GM19043 (cell line): ENCODE data around the gene NUDT6.

ENCODE experiments used
- ATAC-seq: cut with Tn5 transposase; IDR thresholded peaks from one replicate; pipeline ENCODE4 v1.9.1; 2021; ENCODE audit warnings: low read depth; ENCODE audit not compliant: unreplicated experiment

The NUDT6 gene

DNA sequence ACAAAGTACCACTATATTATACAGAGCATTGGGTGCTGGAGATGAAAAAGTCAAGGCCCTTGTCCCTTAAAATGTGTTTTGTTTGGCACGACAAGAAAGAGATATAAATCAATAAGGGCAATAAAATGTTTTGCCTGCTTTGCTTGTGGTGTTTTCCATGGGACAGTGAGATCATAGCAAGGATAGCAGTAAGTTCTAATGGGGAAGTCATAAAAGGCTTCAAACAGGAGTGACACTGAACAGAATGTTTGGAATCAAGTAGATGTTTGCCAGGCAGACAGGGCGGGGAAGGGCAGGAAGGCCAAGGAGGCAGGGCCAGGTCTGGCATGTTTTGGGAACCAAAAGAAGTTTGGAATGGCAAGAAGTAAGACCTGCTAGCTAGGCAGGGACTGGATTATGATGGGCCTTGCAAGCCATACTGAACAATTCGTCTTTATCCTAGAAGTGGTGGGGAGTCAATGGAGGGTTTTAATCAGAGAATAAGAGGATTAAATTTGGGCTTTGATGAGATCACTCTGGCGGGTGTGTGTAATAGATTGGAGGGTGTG lies 79.3 kb downstream of the NUDT6 start:
- ATAC-seq = no peak
